Measurements from ENCODE around the gene NOX3. TPM values are rescaled to one million over a fixed set of nuclear protein-coding genes. Genes with fewer than 3 reads are reported as not detected.

Gene NOX3
- total RNA-seq, 1 donor from 2014 or later, result not detected

GRCh38 chr6:155396605-155397004, 59.0 kb downstream of the NOX3 start:
- Mint-ChIP-seq H3K27ac (no peak overlapping the region), H3K4me3 (no peak overlapping the region), H3K4me1 (no peaks in the 10 kb centered on the region), H3K9me3 (no peaks in the 10 kb centered on the region), H3K36me3 (ENCODE audit: low read depth) (no peaks in the 10 kb centered on the region), H3K27me3 (peaks cover 2% of the 10 kb centered on the region)
- POLR2A ChIA-PET, result no interaction called here
- TF ChIP-seq CTCF (IDR thresholded peaks at IDR 0.05), result no peak
- DNase-seq (no peak), ATAC-seq (ENCODE audit: low read depth) (no peak)
- intact Hi-C loops (cut with micrococcal nuclease), result no loop called here
- CTCF ChIA-PET, result no interaction called here

GRCh38 chr6:155395339-155395738, 60.3 kb downstream of the NOX3 start:
- no peak for DNase-seq
- no peaks in the 10 kb centered on the region for H3K36me3 Mint-ChIP-seq (ENCODE audit: low read depth)
- ChIA-PET POLR2A (no interaction called here), CTCF (no interaction called here)
- ATAC-seq (ENCODE audit: low read depth), result no peak
- H3K27ac Mint-ChIP-seq, result no peak overlapping the region
- H3K27me3 Mint-ChIP-seq, result no peaks in the 10 kb centered on the region
- H3K4me3 Mint-ChIP-seq, result no peak overlapping the region
- no peaks in the 10 kb centered on the region for H3K9me3 Mint-ChIP-seq
- TF ChIP-seq CTCF (IDR thresholded peaks at IDR 0.05), result no peak
- no peaks in the 10 kb centered on the region for H3K4me1 Mint-ChIP-seq
- intact Hi-C loops (cut with micrococcal nuclease), result no loop called here

- H3K27ac Mint-ChIP-seq, result no peak overlapping the region
These were observed 66.5 kb downstream of the NOX3 start for GRCh38 chr6:155389130-155389529.

DNA sequence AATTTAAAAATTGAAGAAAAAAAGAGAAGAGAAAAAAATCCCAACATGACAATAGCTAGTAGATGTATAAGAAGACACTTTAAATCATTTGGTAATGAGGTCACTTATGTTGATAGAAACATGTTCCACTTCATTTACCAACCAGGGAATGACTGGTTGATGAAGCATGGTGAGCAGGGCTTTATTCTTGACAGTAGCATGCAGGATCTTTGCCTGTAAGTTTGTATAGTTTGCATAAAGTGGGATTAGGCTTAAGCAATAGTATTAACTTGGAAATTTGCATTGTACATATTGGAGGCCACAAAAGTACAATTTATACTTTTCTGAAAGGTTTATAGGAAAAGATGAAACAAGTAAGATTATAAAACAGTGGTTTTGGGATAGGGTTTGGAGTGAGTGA, 67.0 kb downstream of the NOX3 start:
- Mint-ChIP-seq H3K4me1 (peaks cover 11% of the 10 kb centered on the region), H3K9me3 (peaks cover 15% of the 10 kb centered on the region), H3K27me3 (no peaks in the 10 kb centered on the region), H3K4me3 (no peak overlapping the region), H3K36me3 (ENCODE audit: low read depth) (no peaks in the 10 kb centered on the region), H3K27ac (no peak overlapping the region)
- no peak for TF ChIP-seq CTCF (IDR thresholded peaks at IDR 0.05)
- intact Hi-C loops (cut with micrococcal nuclease), result no loop called here
- POLR2A ChIA-PET, result no interaction called here
- DNase-seq, result no peak
- ATAC-seq (ENCODE audit: low read depth), result no peak
- CTCF ChIA-PET, result no interaction called here

More at GRCh38 chr6:155389130-155389529, 66.5 kb downstream of the NOX3 start:
- no peaks in the 10 kb centered on the region for H3K27me3 Mint-ChIP-seq
- no peak for ATAC-seq (ENCODE audit: low read depth)
- ChIA-PET CTCF (no interaction called here), POLR2A (no interaction called here)
- no peaks in the 10 kb centered on the region for H3K36me3 Mint-ChIP-seq (ENCODE audit: low read depth)
- H3K9me3 Mint-ChIP-seq, result peaks cover 15% of the 10 kb centered on the region
- no peak for DNase-seq
- TF ChIP-seq CTCF (IDR thresholded peaks at IDR 0.05), result no peak
- intact Hi-C loops (cut with micrococcal nuclease), result no loop called here
- H3K4me3 Mint-ChIP-seq, result no peak overlapping the region
- H3K4me1 Mint-ChIP-seq, result peaks cover 11% of the 10 kb centered on the region

GRCh38 chr6:155387481-155387880, 68.2 kb downstream of the NOX3 start:
- intact Hi-C loops (cut with micrococcal nuclease), result no loop called here
- ATAC-seq (ENCODE audit: low read depth) (no peak), DNase-seq (no peak)
- Mint-ChIP-seq H3K36me3 (ENCODE audit: low read depth) (no peaks in the 10 kb centered on the region), H3K4me3 (no peak overlapping the region), H3K4me1 (peaks cover 11% of the 10 kb centered on the region), H3K27me3 (no peaks in the 10 kb centered on the region), H3K9me3 (peaks cover 15% of the 10 kb centered on the region), H3K27ac (no peak overlapping the region)
- CTCF ChIA-PET, result no interaction called here
- POLR2A ChIA-PET, result no interaction called here
- no peak for TF ChIP-seq CTCF (IDR thresholded peaks at IDR 0.05)
